Measurements from ENCODE around the gene ATP10D.
"Not testable (repeated sequence)": the region's sequence is repeated elsewhere in the genome, so short reads cannot be mapped to it uniquely, and the experiment has no call there.

The ATP10D gene

GRCh38 chr4:47535567-47536147, 50.6 kb downstream of the ATP10D start:
- DNase-seq (ENCODE audit: low read depth): no peak

GRCh38 chr4:47536966-47537365, 51.9 kb downstream of the ATP10D start:
- no peak for DNase-seq (ENCODE audit: low read depth)

- no peak for DNase-seq (ENCODE audit: low read depth)
Observed at GRCh38 chr4:47538111-47538824, 53.2 kb downstream of the ATP10D start.

GRCh38 chr4:47538825-47539154, 53.7 kb downstream of the ATP10D start:
- DNase-seq (ENCODE audit: low read depth): no peak

- not testable (repeated sequence) for DNase-seq (ENCODE audit: low read depth)
Observed at GRCh38 chr4:47542640-47543039, 57.6 kb downstream of the ATP10D start.

- no peak for DNase-seq (ENCODE audit: low read depth)
Observed at GRCh38 chr4:47543331-47543730, 58.3 kb downstream of the ATP10D start.

GRCh38 chr4:47550357-47550756, 65.3 kb downstream of the ATP10D start:
- DNase-seq (ENCODE audit: low read depth): not testable (repeated sequence)

- no peak for DNase-seq (ENCODE audit: low read depth)
Observed at GRCh38 chr4:47550899-47551548, 65.9 kb downstream of the ATP10D start.

GRCh38 chr4:47551682-47552081, 66.6 kb downstream of the ATP10D start:
- DNase-seq (ENCODE audit: low read depth): no peak

GRCh38 chr4:47553329-47554125, 68.5 kb downstream of the ATP10D start:
- DNase-seq (ENCODE audit: low read depth): no peak

GRCh38 chr4:47555920-47556319, 70.8 kb downstream of the ATP10D start:
- not testable (repeated sequence) for DNase-seq (ENCODE audit: low read depth)

- no peak for DNase-seq (ENCODE audit: low read depth)
Observed at GRCh38 chr4:47557255-47557654, 72.2 kb downstream of the ATP10D start.

- no peak for DNase-seq (ENCODE audit: low read depth)
Observed at GRCh38 chr4:47560682-47561081, 75.6 kb downstream of the ATP10D start.

GRCh38 chr4:47561331-47561730, 76.3 kb downstream of the ATP10D start:
- no peak for DNase-seq (ENCODE audit: low read depth)

GRCh38 chr4:47562297-47562696, 77.2 kb downstream of the ATP10D start:
- DNase-seq (ENCODE audit: low read depth): no peak

GRCh38 chr4:47566566-47566965, 81.5 kb downstream of the ATP10D start:
- DNase-seq (ENCODE audit: low read depth): no peak

- DNase-seq (ENCODE audit: low read depth): no peak
Observed at GRCh38 chr4:47566969-47567368, 81.9 kb downstream of the ATP10D start.

GRCh38 chr4:47567511-47567910, 82.4 kb downstream of the ATP10D start:
- no peak for DNase-seq (ENCODE audit: low read depth)

- DNase-seq (ENCODE audit: low read depth): no peak
Observed at GRCh38 chr4:47570816-47571215, 85.7 kb downstream of the ATP10D start.

GRCh38 chr4:47572981-47573380, 87.9 kb downstream of the ATP10D start:
- DNase-seq (ENCODE audit: low read depth): no peak

GRCh38 chr4:47577779-47578553, 92.9 kb downstream of the ATP10D start:
- no peak for DNase-seq (ENCODE audit: low read depth)

- DNase-seq (ENCODE audit: low read depth): no peak
Observed at GRCh38 chr4:47579235-47579634, 94.2 kb downstream of the ATP10D start.
